Measurements from ENCODE around the gene GSTM2.
A peak's percentile ranks its signal among the peaks of the same experiment; 100 is the strongest.

The GSTM2 gene

GRCh38 chr1:109667452-109668122 is at the start of gene GSTM2:
Gene GSTM2 (plus strand): TSS chr1:109668057. CDS start chr1:109668116, 59 bp downstream.
- no peak for DNase-seq

DNA sequence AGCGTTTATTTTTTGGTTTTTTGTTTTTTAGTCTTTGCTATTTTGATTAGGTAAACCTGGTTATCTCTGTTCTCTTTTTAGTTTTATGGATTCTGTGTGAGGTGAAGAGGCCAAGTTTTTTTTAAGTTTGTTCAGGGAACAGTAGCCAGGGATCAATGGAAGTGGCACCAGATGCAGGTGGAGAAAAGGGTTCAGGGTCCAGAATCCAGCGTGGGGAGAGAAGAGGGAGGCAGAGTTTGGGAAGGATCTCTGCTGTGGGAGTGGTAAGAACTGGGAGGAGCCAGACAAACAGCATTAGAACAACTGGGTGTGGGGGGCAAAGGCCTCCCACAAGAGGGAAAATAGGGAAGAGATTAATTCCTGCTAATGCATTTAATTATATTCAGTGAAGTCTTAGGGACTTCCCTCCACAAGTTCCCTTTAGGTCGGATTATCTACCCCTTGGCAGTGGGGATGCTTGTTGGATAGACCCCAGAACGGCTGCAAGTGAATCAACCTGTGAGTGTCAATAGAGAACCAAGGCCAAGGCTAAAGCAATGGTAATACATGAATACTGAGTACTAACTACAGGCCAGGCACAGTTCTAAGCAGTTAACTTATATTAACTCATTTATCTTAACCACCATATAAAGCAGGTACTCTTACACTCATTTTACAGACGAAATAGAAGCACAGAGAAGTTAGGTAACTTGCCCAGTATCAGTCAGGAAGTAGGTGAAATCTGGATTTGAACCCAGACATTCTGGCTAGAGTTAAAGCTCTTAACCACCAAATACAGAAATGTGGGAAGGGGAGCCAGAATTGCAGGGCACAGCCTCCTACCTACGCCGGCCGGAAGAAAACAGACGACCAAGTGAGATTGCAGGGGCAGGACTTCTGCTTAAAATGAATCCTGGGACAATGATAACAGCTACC is 48.9 kb upstream of the GSTM2 start:
- DNase-seq: no peak

DNA sequence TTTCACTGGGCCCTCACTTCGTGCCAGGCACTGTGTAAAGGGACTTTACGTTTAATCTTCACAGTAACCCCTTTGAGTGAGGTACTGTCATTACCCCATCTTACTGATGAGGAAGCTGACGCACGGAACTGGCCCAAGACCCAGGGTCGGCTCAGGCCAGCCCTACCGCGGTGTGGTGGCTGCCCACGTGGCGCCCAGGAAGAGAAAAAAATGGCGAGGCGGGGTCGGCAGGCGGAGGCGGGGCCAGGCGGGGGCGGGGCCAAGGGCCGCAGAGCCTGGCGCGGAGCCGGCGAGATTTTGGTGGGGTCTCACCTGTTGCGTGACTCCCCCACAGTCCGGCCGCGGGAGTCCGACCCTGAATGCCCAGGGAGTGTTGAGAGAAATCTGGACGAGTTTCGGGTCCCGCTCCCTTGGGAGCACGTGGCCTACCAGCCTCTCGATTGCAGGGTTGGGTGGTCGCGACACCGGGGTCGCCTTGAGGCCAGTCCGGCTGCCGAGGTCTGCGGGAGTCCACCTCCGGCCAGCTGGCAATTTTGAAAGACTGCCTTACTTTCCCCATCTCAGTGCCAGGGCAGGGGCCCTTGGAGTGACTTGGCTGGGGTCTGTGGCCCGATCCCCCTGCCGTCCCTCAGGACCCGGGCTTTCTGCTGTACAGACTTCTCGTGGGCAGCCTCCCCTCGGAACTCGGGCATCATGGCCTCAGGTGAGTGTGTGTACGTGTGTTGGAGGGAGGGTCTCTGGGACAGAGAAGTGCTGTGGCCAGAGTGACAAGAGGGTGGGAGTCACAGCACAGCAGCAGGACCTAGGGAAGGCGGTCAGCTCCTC is 48.1 kb upstream of the GSTM2 start, which contains the start of the genes AMPD2 and GNAT2:
Gene AMPD2, plus strand, starts transcription at position 262 of the 825 bp plus-strand sequence. CDS start 1,339 bp downstream, outside the sequence.
Gene GNAT2, minus strand, starts transcription at position 41 of the 825 bp plus-strand sequence. CDS start 6,746 bp downstream, outside the sequence.
- DNase-seq: peak; percentile 75

DNA sequence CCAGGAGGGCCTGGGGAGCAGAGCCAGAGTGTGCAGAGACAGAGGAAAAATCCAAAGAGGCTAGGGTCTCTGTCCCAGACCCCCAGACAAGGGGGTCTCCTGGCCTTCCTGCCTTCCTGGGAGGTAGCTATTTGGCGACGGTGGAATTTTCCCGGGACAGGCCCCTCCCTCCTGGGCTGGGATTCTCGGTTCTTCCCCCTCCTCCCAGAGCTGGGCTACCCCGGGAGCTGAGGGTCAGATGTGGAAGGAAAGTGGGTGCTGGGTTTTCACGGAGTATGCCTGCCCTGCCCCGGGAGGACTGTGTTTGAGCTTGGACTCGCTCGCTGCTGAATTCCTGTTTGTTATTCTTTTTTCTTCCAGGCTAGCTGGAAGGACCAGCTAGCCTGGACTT is 47.5 kb upstream of the GSTM2 start:
- DNase-seq: no peak

GRCh38 chr1:109620841-109621286 is 47.0 kb upstream of the GSTM2 start:
- peak; percentile 96 for DNase-seq

DNA sequence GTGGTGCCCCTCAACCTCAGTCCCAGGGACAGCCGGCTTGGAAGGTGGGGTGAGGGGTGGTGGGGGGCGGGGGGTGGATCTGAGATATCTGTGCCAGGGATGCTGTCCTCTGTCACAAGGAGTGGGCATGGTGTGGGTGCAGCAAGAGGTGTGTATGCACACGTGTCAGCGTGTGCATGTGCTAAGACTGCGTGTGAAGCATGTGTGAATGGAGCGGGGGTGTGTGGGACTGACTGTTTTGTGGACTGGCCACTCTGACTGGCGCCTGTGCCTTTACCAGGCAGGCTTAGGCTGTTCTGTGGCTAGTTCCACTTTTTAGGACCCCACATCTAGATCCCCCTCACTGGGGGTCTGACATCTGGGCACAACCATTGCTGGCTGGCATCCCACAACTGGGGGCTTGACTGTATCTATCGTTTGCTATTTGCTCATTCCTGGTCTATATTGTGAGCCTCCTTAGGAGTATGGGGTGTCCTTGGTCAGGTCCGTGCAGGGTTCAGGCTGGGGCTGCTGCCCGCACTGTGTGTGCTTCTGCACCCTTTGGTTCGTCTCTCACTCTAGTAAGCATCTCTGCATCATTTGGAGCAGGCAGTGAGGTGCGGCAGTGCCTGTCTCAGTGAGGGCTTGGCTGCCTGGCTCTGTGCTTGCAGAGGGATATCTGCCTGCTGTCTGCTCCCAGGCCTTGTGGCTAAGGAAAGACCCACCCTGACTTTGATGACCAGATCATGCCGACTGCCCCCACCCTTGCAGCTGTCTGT is 46.3 kb upstream of the GSTM2 start:
- no peak for DNase-seq

DNA sequence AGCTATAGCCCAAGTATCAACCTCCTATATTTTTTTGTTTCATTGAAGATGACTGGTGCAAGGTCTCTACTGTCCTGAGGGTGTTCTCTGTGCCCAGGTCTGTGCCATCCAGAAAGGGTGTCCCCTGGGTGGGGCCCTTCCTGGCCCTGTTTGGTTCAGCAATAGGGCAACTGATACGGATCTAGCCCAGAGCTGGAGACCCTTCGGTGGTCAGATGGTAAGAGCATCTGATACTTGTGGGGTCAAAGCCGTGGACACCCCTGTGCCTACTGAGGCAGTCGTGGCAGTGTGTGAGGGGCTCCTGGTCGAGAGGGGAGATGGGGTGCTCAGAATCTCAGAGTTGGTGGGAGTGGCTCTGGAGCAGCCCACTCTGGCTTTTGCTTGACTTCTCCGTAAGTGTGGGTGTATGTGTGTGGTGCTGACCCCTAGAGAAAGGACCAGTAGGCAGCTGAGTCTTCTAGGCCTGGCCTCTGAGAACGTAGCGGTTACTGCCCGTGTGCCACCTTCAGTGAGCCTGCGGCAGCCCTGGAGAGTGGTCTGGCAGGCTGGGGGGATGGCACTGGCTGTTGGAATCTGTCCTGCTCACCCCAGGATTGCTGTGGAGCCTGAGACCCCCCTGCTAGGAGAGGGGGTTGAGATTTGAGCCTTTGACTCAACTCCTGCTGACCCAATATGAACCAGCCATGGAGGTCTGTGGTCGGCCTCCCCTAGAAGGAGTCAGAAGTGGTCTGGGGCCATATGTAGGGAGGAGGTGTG is 45.5 kb upstream of the GSTM2 start:
- no peak for DNase-seq

GRCh38 chr1:109622895-109623294 is 45.0 kb upstream of the GSTM2 start:
- no peak for DNase-seq

DNA sequence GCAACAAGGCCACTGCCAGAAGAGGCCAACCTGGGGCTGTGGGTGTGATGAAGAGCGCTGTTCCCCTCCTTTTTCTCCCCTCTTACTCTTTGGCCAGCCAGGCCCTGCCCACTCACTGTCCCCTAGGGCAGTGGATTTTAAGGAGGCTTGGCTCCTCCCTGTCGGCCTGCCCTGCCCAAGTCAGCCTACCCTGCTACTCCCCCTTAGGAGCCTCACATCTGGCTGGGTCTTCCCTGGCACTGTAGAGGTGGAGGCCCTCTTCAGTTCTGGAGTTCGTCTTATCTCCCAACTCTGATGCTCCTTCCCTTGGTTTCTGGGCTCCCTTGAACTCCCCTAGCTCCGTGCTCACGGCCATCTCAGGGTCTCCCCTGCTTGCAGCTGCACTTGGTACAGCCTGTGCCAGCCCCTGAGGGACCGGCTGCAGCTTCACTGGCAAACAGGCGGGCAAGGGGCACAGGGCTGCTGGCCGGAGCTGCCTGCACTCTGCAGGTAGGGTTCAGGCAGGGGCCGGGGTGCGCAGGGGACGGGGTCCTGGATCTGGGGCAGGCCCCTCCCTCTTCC is 44.2 kb upstream of the GSTM2 start:
- DNase-seq: no peak

DNA sequence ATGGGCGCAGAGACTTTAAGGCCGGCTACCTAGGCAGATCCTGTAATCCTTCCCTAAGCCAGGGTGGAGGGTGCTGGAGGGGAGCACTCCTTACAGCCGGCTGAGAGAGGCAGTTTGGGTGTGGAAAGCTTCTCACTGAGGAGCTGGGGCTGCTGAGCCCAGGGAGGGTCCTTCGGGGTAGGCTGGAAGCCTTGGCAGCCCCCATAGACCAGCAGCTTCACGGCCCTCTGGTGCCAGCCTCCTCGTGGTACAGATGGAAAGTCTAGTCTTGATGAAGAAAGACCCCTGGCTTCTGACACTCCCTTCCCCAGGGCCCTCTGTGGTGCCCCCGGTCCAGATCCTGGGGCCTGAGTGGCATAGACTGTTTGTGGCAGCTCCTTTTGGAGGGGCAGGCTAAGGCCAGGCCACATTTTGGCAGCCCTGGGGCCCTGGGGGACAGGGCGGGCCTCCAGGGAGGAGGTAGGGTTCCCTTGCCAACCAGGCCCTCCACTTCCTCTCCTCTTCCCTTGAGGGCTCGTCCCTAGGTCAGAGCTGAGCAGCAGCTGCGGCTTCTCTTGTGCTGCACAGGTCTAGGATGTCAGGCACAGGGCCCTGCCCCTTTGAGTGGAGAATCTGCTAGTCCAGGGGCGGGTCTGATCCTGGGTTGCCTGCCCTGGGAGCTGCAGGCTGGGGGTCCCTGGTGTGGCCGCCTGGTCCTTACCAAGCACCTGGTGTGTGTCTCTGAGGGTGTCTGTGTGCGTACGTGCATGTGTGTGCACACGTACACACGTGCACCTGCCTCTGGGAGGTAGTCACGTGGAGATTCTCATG is 43.5 kb upstream of the GSTM2 start:
- no peak for DNase-seq

DNA sequence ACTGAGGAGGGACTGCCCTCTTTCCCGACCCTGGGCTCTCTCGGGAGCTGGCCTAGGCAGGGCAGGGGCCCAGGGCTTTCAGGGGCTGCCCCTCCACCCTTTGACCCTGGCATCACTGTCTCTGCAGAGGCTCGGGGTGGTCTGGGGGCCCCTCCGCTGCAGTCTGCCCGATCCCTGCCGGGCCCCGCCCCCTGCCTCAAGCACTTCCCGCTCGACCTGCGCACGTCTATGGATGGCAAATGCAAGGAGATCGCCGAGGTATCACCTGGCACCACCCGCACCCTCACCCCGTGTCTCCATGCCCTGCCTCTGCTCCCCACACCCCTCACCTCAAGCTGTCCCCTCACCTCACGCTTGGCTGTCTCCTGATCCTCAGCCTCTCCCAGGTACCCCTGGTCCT is 42.7 kb upstream of the GSTM2 start:
- DNase-seq: no peak

DNA sequence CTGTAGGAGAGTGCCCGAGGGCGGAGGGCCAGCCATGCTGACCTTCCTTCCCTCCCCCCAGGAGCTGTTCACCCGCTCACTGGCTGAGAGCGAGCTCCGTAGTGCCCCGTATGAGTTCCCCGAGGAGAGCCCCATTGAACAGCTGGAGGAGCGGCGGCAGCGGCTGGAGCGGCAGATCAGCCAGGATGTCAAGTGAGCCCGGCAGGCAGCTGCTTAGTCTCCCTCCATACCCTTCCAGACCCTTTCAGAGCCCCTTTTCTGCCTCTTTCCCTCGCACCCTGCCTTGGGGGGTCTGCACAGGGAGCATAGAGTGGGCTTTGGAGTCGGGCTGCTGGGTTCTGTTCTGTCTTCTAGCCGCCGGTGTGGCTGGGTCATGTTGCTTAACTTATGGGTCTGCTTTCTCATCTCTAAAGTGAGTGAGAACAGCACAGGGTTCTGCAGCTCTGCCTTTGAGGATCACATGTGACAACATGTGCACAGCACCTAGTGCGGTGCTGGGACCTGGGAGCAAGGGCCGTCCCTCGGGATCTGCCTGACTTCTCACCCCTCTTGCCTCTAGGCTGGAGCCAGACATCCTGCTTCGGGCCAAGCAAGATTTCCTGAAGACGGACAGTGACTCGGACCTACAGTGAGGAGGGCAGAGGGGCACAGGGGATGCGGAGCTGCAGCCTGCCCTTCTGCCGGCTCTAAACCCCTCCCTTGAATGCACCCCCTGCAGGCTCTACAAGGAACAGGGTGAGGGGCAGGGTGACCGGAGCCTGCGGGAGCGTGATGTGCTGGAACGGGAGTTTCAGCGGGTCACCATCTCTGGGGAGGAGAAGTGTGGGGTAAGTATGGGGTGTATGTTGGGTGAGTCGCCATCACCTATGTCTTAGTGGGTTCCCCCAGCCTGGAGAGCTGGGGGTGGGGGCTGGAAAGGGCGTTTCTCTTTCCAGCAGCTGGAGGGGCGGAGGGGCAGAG is 42.0 kb upstream of the GSTM2 start:
- DNase-seq: no peak

DNA sequence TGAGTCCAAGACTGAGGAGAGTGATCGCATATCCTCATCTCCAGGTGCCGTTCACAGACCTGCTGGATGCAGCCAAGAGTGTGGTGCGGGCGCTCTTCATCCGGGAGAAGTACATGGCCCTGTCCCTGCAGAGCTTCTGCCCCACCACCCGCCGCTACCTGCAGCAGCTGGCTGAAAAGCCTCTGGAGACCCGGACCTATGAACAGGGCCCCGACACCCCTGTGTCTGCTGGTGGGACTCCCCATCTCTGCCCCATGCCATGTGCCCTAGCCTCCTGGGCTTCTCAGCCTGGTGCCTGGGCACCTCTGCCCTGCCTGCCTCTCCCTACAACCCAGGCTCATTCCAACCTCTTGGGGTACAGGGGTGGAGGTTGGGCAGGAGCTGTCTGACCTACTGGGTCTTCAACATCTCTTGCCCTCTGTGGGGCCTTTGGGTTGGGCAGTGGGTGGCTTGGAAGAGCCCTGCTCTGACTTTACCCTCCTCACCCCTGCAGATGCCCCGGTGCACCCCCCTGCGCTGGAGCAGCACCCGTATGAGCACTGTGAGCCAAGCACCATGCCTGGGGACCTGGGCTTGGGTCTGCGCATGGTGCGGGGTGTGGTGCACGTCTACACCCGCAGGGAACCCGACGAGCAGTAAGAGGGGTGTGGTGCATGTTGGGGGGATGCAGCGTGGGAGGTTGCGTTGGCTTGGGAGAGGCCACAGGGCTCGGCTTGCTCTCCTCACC is 41.0 kb upstream of the GSTM2 start:
- no peak for DNase-seq

- no peak for DNase-seq
Observed at GRCh38 chr1:109627692-109628399, 40.0 kb upstream of the GSTM2 start.

DNA sequence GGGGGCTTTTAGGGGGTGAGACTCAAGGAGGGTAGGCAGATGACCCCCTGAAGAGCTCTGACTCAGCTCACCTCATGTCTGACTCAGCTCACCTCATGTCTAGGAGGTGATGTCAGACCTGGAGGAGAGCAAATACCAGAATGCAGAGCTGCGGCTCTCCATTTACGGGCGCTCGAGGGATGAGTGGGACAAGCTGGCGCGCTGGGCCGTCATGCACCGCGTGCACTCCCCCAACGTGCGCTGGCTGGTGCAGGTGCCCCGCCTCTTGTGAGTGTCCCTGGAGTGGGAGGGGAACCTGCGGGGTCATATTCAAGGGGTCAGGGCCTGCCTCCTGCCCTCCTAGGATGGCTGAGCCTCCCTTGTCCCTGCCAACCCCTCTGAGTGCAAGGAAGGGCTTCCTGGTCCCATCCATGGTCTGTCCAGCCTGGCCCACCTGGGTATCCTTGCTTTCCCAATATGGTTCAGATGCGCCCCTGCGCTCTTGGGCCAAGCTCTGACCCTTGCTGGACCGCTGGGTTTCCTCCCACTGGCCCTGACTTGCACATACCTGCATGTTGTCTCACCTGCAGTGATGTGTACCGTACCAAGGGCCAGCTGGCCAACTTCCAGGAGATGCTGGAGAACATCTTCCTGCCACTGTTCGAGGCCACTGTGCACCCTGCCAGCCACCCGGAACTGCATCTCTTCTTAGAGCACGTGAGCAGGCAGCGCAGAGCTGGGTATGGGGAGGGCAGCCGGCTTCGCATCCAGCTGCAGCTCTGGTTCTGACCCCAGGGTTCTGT is 39.1 kb upstream of the GSTM2 start:
- no peak for DNase-seq

- no peak for DNase-seq
Observed at GRCh38 chr1:109629372-109630030, 38.4 kb upstream of the GSTM2 start.

All from NK-92 treated with Interleukin-12 subunit alpha and Interleukin-12 subunit beta, amount 100 ng/mL, for 24 hours (cell line).